HG03280 (cell line): Measurements from ENCODE around the gene TOR1A.

Experiments
- ATAC-seq: cut with Tn5 transposase; IDR thresholded peaks from one replicate; pipeline ENCODE4 v1.9.1; 2021; ENCODE audit warnings: mild to moderate bottlenecking, moderate library complexity; ENCODE audit not compliant: unreplicated experiment

TOR1A gene, protein sequence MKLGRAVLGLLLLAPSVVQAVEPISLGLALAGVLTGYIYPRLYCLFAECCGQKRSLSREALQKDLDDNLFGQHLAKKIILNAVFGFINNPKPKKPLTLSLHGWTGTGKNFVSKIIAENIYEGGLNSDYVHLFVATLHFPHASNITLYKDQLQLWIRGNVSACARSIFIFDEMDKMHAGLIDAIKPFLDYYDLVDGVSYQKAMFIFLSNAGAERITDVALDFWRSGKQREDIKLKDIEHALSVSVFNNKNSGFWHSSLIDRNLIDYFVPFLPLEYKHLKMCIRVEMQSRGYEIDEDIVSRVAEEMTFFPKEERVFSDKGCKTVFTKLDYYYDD

GRCh38 chr9:129823935-129824601 lies at the start of gene TOR1A:
TSS of gene TOR1A (minus strand) at chr9:129824136. CDS start at chr9:129824085, 51 bp downstream.
- peak; percentile 94 for ATAC-seq

DNA sequence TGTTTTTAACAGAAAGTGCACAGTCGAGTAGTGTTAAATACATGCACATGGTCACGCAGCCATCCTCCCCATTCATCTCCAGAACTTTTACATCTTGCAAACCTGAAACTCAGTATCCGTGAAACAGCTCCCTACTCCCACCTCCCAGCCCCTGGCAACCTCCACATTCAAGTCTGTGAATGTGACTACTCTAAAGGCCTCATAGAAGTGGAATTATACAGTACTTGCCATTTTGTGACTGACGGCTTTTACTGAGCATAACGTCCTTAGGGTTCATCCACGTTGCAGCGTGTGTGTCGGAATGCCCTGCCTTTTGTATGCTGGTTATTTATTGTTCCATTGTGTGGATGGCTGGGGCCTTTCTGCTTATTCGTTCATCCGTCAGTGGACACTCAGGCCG lies 47.1 kb upstream of the TOR1A start:
- ATAC-seq = no peak

GRCh38 chr9:129869585-129870501 lies 45.9 kb upstream of the TOR1A start:
- no peak for ATAC-seq

- ATAC-seq = no peak
These were observed 45.0 kb upstream of the TOR1A start for GRCh38 chr9:129868872-129869486.

GRCh38 chr9:129868023-129868871 lies 44.3 kb upstream of the TOR1A start:
- no peak for ATAC-seq

DNA sequence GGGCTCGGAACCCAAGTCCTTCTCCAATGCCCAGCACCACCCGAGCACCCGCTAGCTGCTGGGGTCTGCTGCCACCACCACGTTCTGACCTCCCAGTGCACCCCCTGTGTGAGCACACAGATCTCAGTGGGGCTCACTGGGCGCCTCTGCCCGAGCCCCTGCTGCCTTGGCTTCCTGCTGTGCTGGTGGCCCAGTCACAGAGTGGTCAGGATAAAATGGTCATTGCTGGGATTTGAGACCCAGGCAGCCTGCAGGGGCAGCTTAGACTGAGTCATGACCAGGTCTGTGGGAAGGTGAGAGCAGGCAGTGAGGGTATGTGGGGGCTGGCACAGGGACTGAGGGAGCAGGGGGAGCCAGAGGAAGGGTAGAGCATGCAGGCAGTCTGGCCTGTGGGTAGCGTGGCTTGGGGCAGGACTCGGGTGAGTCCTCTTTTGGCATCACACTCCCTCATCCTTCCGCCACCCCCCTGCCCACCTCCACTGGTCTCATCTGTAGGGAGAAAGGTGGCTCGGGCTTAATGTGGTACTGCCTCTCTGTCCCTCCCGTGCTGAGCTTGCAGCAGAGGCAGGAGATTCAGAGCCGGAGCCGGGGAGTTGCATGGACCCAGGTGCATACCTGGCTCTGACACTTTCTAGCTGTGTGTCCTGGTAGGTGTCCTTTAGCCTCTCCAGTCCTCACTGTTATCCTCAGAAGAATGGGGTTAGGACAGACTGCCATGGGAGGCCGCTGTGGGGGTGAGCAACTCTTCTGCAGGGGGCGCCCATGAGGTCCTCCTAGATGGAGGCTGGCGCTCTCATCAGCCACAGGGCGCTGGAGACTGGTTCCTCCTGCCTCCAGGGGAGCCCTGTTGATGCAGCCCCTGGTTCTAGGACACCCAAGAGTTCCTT lies 43.4 kb upstream of the TOR1A start:
- no peak for ATAC-seq

DNA sequence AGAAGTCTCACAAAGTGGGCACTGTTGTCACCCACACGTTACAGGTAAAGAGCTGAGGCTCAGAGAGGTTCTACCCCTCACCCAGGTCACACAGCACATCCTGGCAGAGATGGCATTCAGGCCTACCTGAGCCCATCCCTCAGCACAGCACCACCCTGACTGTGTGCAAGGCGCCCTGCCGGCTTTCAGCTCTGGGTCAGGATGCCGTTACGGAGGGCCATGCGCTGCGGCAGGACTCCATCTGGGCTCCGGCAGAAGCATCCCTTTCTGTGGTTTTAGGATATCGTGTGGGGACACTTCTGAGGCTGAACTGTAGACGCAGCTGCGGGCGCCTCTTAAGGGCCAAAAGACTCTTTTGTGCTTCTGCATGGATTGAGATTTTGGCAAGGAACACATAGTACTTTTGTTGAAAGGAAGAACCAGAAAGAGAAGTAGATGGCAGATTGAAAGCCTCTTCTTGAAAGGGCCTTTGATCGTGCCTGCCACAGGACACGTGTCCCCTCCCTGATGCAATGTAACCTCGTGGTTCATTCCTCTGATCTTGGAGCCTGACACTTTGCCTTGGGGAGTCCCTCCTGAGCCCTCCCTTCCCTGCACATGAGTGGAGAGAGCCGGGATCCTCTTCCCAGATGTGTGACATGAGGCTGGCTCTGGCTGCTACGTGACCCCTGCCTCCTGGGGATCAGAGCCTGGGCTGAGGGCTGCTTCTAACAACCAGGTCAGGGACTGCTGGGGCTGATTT lies 42.6 kb upstream of the TOR1A start:
- no peak for ATAC-seq

- ATAC-seq = no peak
These were observed 41.9 kb upstream of the TOR1A start for GRCh38 chr9:129865668-129866320.

GRCh38 chr9:129864991-129865647 lies 41.2 kb upstream of the TOR1A start:
- no peak for ATAC-seq

DNA sequence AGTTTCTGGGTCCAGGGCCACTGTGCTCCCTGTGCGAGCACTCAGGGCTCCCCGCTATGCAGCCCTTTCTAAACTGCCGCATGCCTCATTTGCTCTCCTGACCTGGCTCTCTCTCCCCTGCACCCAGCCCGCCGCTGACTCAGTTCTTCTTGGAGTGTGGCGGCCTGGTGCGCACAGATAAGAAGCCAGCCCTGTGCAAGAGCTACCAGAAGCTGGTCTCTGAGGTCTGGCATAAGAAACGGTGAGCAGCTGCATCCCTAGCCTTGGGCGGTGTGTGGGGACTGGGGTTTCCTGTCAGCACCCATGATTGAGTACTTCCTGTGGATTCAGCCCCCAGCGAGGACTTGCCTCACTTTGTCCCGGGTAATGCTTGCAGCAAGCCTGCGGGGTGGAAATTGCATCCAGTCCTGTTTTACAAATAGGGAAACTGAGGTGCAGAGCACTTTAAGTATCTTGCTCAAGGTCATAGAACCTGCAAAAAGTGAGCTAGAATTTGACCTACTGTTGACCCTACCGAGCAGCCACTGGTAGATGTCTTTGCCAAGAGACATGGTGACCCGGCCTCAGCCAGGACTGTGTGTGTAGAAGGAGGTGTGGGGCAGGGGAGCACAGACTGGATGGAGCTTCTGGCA lies 39.2 kb upstream of the TOR1A start:
- no peak for ATAC-seq

DNA sequence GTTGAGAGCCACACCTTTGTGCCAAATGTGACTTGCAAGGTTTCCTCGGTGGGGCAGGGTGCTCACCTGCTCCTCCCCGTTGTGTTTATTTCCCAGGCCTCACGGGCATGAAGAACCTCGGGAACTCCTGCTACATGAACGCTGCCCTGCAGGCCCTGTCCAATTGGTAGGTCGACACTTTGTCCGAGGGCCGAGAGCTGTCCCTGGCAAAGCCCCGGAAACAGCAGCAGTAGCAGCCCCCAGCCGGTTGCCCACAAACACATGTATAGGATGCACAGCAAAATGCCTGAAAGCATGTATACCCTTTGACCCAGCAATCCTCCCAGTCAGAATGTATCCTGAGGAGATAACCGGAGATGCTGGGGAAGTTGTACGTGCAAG lies 37.5 kb upstream of the TOR1A start:
- ATAC-seq = no peak

DNA sequence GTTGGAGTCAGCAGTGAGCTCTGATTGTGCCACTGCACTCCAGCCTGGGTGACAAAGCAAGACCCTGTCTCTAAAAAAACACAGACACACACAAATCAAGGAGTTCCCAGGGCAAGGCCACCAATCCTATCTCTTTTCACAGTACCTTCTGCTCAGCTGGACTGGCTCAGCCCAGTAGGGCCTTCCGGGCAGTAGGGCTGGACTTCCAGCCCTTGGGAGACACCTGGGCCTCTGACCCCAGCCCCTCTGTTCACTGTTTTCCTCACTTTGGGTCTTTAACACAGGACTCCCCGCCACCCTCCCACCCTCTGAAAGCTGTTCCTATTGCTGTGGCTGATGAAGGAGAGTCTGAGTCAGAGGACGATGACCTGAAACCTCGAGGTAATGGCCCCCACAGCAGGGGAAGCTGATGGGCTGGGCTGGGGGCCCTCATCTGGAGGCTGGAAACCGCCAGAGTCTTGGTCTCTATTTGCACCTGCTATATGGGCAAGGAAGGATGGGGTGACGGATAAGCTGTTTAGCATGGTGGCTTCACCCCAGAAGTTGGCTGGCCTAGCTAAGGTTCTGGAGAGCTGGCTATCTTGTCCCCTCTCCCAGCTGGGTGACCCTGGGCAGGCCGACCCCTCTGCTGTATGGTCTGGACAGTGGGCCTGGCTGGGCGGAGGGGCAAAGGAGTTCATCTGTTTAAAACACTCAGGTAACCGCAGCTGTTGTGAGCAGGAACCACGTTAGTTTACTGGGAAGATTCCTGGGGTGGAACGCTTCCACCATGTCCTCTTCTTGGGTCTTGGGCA lies 36.9 kb upstream of the TOR1A start:
- ATAC-seq = no peak

DNA sequence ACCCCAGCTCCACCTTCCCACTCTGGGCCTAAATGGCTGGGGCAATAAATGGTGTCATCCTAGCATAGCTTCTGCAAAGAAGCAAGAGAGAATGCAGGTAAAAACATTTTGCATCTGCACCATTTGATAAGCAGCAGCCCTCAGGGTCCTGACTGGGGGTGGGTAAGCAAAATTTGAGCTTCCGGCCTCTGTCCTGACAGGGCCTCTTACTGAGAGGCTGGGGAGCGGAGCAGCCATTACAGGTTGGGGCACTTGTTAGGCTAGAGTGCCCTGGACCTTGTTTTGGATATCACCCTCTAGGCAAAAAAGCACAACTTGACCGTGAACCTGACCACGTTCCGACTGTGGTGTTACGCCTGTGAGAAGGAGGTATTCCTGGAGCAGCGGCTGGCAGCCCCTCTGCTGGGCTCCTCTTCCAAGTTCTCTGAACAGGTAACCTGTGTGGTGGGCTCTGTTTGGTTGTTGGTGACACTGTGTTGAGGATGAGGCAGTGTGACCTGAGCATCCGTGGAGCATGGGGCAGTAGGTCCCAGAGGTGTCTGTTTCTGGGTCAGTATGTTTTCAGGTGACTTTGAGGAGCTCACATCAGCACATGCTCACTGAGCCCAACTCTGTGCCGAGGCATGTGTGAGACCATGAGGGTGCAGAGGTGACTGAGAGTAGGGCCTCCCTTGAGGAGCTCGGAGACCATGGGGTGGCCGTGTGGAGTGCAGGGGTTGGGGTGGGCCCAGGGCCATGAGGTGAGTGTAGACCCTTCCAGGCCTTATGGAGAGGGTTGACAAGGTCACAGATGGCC lies 34.4 kb upstream of the TOR1A start:
- no peak for ATAC-seq

DNA sequence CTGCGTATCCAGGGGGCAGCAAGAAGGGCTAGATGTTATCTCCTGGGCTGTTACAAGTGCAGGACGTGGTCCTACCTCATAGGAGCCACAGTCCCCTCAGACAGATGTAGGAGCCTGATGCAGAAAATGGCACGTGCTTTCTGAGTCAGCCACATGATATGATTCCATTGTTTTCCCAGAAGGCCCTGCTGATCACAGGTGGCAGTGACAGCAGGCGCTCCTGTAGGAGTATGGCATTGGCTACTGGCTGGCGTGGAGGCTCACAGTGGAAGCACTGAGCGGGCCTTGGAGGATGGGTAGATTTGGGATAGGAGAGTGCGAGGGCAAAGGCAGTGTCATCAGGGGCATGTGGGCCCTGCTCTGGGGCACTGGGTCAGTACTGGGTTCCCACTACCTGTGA lies 33.3 kb upstream of the TOR1A start:
- ATAC-seq = no peak

DNA sequence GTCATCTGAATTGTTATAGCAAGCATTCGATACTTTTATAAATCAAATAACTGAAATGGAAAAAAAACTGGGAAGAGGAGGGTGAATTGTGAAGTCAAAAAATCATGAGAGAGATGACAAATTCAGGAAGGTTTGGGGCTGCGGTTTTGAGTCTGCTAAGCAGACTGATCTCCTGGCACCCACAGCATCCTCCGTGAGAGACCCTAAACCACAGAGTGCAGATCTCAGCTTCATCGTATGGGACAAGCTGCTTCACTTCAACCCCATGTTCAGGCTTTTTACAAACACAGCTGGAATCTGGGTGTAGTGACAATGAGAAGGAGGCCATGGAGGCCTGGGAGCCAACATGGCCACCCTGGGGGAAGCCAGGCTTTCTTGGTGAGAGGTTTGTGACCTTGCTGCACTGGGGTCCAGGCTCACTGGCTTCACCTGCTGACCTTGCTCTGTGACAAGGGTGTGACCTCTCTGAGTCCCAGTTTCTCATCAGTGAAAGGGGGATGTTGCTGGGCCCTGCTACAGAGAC lies 30.7 kb upstream of the TOR1A start:
- ATAC-seq = no peak
